Measurements from ENCODE around the gene CTNNAL1. TPM values are rescaled to one million over a fixed set of nuclear protein-coding genes. Genes with fewer than 3 reads are reported as not detected.

Gene CTNNAL1
- total and polyA plus RNA-seq, 9 of the 15 experiments (the other 6 are each of a cell fraction or from before 2014, with no cell fraction given): 23.2 to 78.0 (median 46.7) TPM

DNA sequence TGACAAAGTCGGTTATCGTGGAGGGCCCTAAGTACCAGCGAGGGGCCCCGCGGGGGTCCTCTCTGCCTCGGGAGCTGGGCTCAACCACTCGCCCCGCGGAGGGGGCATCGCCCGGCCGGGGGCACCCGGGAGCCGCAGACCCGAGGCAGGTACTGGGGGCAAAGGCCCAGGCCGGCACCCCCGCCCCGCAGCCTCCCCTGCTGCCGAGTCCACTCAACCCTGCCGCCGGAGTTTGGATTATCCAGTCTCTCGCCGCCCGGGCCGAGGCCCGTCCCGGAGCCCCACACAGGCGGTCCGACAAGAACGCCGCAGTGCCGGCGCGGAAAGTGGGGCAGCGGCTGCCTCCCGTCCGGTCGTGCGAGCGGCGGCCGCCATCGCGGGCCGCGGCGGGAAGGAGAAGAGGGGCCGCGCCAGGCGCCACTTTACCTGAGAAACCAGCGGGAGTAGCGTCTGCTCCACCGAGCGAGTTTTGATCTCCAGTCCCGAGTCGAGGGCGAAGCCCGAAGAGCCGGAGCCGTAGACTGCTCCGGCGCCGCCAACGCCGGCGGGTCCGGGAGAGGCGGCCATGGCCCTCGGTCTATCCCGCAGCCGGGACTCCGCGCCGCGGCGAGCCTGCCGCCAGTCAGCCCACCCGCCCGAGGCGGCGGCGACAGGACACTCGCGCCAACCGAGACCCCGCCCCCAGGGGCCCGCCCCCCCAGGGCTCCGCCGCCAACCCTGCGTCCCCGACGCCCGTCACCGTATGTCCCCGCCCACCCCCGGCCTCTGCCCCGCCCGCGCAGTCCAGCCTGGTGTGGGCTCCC, at the start of gene CTNNAL1 (continued):
- TF ChIP-seq GABPB1 (CRISPR knock-in tag; IDR thresholded peaks at IDR 0.05) (peak; percentile 51; the same call in 1 of the 2 replicates), RBM14 (IDR thresholded peaks at IDR 0.05; ENCODE audit: borderline replicate concordance, insufficient read depth, low read depth, low read length) (0 out of 2 replicates have a peak, but pooled peaks have one; percentile 31), NR3C1 (CRISPR knock-in tag; IDR thresholded peaks at IDR 0.05) (0 out of 2 replicates have a peak, but pooled peaks have one; percentile 39), ATF7 (IDR thresholded peaks at IDR 0.05) (peak; percentile 15; the same call in 1 of the 2 replicates), HMGN3 (IDR thresholded peaks at IDR 0.05; ENCODE audit: borderline replicate concordance, extremely low read depth, insufficient read length, low read depth, low read length) (peak; percentile 44), RCOR1 (IDR thresholded peaks at IDR 0.05; ENCODE audit: borderline replicate concordance in 1 of 2, low read depth in 2 of 2, low read length in 2 of 2) (no peak), SMAD4 (CRISPR knock-in tag; conservative IDR thresholded peaks at IDR 0.05) (peak; percentile 83), PURB (CRISPR knock-in tag; IDR thresholded peaks at IDR 0.05; ENCODE audit: low read depth) (no peak), NONO (IDR thresholded peaks at IDR 0.05; ENCODE audit: low read depth in 2 of 2, low read length in 1 of 2) (peak in 1 of 2 experiments; percentile 62; a peak in 2 of 4 replicates)
- TF ChIP-seq, protein P1, sequence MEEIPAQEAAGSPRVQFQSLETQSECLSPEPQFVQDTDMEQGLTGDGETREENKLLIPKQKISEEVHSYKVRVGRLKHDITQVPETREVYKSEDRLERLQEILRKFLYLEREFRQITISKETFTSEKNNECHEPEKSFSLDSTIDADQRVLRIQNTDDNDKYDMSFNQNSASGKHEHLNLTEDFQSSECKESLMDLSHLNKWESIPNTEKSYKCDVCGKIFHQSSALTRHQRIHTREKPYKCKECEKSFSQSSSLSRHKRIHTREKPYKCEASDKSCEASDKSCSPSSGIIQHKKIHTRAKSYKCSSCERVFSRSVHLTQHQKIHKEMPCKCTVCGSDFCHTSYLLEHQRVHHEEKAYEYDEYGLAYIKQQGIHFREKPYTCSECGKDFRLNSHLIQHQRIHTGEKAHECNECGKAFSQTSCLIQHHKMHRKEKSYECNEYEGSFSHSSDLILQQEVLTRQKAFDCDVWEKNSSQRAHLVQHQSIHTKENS (CRISPR knock-in tag; IDR thresholded peaks at IDR 0.05): no peak
- TF ChIP-seq, protein P2, sequence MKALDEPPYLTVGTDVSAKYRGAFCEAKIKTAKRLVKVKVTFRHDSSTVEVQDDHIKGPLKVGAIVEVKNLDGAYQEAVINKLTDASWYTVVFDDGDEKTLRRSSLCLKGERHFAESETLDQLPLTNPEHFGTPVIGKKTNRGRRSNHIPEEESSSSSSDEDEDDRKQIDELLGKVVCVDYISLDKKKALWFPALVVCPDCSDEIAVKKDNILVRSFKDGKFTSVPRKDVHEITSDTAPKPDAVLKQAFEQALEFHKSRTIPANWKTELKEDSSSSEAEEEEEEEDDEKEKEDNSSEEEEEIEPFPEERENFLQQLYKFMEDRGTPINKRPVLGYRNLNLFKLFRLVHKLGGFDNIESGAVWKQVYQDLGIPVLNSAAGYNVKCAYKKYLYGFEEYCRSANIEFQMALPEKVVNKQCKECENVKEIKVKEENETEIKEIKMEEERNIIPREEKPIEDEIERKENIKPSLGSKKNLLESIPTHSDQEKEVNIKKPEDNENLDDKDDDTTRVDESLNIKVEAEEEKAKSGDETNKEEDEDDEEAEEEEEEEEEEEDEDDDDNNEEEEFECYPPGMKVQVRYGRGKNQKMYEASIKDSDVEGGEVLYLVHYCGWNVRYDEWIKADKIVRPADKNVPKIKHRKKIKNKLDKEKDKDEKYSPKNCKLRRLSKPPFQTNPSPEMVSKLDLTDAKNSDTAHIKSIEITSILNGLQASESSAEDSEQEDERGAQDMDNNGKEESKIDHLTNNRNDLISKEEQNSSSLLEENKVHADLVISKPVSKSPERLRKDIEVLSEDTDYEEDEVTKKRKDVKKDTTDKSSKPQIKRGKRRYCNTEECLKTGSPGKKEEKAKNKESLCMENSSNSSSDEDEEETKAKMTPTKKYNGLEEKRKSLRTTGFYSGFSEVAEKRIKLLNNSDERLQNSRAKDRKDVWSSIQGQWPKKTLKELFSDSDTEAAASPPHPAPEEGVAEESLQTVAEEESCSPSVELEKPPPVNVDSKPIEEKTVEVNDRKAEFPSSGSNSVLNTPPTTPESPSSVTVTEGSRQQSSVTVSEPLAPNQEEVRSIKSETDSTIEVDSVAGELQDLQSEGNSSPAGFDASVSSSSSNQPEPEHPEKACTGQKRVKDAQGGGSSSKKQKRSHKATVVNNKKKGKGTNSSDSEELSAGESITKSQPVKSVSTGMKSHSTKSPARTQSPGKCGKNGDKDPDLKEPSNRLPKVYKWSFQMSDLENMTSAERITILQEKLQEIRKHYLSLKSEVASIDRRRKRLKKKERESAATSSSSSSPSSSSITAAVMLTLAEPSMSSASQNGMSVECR (CRISPR knock-in tag; IDR thresholded peaks at IDR 0.05): peak; percentile 43; the same call in 1 of the 2 replicates
- TF ChIP-seq, protein P3, sequence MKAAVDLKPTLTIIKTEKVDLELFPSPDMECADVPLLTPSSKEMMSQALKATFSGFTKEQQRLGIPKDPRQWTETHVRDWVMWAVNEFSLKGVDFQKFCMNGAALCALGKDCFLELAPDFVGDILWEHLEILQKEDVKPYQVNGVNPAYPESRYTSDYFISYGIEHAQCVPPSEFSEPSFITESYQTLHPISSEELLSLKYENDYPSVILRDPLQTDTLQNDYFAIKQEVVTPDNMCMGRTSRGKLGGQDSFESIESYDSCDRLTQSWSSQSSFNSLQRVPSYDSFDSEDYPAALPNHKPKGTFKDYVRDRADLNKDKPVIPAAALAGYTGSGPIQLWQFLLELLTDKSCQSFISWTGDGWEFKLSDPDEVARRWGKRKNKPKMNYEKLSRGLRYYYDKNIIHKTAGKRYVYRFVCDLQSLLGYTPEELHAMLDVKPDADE (conservative IDR thresholded peaks at IDR 0.05; ENCODE audit: control insufficient read depth, low read depth, low read length): 0 out of 2 replicates have a peak, but pooled peaks have one; percentile 24
- TF ChIP-seq, protein P4, sequence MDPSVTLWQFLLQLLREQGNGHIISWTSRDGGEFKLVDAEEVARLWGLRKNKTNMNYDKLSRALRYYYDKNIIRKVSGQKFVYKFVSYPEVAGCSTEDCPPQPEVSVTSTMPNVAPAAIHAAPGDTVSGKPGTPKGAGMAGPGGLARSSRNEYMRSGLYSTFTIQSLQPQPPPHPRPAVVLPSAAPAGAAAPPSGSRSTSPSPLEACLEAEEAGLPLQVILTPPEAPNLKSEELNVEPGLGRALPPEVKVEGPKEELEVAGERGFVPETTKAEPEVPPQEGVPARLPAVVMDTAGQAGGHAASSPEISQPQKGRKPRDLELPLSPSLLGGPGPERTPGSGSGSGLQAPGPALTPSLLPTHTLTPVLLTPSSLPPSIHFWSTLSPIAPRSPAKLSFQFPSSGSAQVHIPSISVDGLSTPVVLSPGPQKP (CRISPR knock-in tag; IDR thresholded peaks at IDR 0.05): no peak
- TF ChIP-seq, protein P5, sequence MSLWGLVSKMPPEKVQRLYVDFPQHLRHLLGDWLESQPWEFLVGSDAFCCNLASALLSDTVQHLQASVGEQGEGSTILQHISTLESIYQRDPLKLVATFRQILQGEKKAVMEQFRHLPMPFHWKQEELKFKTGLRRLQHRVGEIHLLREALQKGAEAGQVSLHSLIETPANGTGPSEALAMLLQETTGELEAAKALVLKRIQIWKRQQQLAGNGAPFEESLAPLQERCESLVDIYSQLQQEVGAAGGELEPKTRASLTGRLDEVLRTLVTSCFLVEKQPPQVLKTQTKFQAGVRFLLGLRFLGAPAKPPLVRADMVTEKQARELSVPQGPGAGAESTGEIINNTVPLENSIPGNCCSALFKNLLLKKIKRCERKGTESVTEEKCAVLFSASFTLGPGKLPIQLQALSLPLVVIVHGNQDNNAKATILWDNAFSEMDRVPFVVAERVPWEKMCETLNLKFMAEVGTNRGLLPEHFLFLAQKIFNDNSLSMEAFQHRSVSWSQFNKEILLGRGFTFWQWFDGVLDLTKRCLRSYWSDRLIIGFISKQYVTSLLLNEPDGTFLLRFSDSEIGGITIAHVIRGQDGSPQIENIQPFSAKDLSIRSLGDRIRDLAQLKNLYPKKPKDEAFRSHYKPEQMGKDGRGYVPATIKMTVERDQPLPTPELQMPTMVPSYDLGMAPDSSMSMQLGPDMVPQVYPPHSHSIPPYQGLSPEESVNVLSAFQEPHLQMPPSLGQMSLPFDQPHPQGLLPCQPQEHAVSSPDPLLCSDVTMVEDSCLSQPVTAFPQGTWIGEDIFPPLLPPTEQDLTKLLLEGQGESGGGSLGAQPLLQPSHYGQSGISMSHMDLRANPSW (CRISPR knock-in tag; IDR thresholded peaks at IDR 0.05): no peak
